HTR-8/SVneo (cell line): ENCODE measurements around the gene NFKB2.

Source experiments
- DNase-seq: peaks from one replicate; pipeline ENCODE4 v3.0.0; 2011; ENCODE audit warnings: low spot score, mixed read lengths; ENCODE audit not compliant: insufficient read length
- FAIRE-seq: peaks from 2 replicates; lab custom pipeline; 2011; peaks lifted over from hg19 to GRCh38; lab: Jason Lieb, UNC

NFKB2 gene

DNA sequence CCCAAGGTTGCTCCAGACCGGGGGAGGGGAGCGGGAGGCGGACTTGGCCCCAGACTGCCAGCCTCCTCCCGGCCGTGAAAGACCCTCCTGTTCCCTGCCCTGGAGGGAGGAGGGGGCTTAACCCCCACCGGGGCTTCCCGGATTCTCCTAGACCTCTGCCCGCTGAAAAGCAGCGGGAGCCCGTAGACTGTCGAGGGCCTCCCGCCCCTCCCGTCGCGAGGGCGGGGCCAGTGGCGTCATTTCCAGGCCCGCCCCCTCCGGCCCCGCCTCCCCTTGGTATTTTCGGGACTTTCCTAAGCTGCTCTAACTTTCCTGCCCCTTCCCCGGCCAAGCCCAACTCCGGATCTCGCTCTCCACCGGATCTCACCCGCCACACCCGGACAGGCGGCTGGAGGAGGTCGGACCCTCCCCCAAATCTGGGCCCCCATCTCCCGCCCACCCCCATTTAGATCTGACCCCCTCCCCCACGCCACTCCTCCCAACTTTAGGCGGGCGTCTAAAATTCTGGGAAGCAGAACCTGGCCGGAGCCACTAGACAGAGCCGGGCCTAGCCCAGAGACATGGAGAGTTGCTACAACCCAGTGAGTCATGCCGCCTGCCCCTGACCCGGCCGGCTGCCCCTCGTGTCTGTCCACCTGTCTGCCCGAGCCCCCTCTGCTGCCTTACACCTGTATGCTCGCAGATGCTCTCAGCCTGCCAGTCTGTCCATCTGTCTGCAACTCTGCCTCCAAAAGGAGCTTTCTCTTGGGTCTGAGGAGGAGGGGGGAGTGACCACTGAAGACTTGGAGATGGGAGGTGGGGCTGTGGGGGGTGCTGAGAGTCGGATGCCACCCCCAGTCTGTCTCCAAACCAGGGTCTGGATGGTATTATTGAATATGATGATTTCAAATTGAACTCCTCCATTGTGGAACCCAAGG is at the start of gene NFKB2:
NFKB2 (plus strand) TSS at position 306 of the 917 bp plus-strand sequence; CDS start at position 561, 255 bp downstream.
- FAIRE-seq: peak; percentile 72

GRCh38 chr10:102347236-102347828 is 48.2 kb upstream of the NFKB2 start:
- DNase-seq (peak; percentile 37), FAIRE-seq (no peak)

More for the DNA sequence above, at the start of gene NFKB2:
- DNase-seq: peak; percentile 89

- FAIRE-seq: peak; percentile 23
- peak; percentile 72 for DNase-seq
These were observed 43.3 kb upstream of the NFKB2 start for GRCh38 chr10:102352066-102352715.

GRCh38 chr10:102354451-102354850 is 41.1 kb upstream of the NFKB2 start:
- DNase-seq: no peak
- no peak for FAIRE-seq

DNA sequence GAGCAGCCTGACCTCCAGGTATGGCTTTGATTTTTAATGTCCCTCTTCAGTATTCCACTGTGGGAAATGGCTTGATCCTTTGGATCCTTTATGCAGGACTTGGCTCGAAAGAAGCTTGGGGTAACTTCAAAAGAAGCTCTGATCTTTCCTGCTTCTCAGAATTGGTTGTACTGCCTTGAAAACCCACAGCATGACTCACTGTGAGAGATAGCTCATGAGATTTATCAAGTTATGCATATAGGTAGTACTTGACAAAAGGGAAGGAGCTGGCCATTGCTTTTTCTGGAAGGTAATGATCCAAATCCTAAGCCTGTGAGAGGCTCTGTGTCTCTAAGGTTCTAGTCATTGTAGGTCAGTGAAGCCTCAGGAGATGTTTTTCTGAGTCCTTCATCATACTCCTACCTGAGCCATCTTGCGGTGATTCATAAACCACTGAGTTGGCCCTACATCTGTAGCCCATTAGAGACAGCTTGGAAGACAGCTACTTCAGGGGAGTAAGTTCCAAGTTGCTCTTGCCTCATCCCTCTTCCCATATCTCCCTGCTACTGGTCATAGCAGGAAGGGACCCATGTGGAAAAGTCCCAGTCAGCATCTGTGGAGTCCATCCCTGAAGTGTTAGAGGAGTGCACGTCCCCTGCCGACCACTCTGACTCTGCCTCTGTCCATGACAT is 36.7 kb upstream of the NFKB2 start:
- DNase-seq (no peak), FAIRE-seq (no peak)

GRCh38 chr10:102367441-102367840 is 28.1 kb upstream of the NFKB2 start:
- no peak for DNase-seq
- FAIRE-seq: no peak

DNA sequence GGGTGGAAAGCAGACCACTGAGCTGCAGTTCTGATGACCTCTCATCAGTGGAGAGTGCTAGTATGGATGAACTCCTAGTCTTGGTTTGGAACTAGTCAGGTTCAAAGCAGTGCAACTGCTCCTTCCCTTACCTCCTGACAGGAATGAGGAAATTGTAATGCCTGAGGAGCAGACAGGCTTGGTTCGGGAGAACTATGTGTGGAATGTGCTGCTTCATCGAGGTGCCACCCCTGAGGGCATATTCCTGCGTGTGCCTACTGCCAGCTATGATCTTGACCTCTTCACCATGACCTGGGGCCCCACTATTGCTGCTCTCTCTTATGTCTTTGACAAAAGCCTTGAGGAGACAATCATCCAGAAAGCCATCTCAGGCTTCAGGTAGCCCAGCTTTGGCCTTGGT is 27.4 kb upstream of the NFKB2 start:
- peak; percentile 23 for DNase-seq
- peak; percentile 65 for FAIRE-seq

GRCh38 chr10:102371295-102371694 is 24.2 kb upstream of the NFKB2 start:
- FAIRE-seq (no peak), DNase-seq (no peak)

DNA sequence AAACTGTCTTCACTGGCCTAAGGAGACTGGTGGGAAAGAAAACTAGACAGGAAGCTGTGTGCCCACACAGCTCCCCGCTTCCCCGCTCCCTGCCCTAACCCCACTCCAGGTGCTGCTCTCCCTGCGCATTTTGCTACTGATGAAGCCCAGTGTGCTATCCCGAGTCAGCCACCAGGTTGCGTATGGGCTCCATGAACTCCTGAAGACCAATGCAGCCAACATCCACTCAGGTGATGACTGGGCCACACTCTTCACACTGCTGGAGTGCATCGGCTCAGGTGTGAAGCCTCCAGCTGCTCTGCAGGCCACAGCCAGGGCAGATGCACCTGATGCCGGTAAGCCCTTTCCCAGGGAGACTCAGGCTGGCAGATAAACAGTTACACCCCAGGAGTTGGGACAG is 20.3 kb upstream of the NFKB2 start:
- FAIRE-seq (no peak), DNase-seq (no peak)

GRCh38 chr10:102375867-102376266 is 19.6 kb upstream of the NFKB2 start:
- FAIRE-seq (no peak), DNase-seq (no peak)

DNA sequence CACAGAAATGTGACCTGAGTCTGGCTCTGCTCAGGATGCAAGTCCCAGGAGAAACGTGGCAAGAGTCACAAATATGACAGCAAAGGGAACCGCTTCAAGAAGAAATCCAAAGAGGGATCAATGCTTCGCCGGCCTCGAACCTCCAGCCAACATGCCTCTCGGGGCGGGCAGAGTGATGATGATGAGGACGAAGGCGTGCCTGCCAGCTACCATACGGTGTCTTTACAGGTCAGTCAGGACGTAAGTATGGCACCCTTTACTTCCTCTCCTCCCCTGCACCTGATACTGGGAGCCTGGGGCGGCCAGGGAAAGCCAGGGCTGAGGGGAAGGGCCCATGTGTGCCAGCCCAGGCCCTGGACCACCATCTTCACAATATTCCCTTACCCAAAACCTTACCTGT is 18.6 kb upstream of the NFKB2 start:
- FAIRE-seq (no peak), DNase-seq (no peak)

GRCh38 chr10:102379383-102379782 is 16.1 kb upstream of the NFKB2 start:
- FAIRE-seq (no peak), DNase-seq (no peak)

DNA sequence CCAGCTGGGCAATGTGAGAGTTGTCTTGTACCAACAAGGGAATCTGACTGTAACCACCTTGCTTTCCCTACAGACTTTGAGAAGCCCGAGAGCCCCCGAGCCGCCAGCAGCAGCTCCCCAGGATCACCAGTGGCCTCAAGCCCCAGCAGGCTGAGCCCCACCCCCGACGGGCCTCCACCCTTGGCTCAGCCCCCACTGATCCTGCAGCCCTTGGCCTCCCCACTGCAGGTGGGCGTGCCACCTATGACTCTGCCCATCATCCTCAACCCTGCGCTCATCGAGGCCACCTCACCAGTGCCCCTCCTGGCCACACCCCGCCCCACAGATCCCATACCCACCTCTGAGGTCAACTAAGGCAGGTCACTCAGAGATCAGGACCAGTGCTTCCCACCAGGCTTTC is 13.5 kb upstream of the NFKB2 start:
- no peak for FAIRE-seq

DNA sequence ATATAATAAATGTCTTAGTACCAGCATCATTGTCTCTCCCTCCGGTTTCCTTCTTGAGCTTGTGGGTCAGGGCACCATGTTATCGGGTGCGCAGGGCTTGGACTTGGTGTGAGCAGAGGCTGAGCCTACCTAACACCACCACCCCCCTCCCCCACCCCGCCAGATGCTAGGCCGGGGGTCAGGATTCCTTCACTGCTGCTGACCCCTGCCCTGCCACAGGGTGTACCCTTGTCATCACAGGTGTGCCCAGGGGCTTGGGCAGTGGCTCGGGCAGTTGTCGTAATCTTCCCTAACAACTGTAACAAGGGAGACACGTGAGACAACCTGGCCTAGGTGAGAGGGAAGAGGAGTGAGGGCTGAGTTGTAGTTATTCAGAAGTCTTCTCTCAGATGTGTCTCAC is 12.6 kb upstream of the NFKB2 start:
- FAIRE-seq: no peak
- DNase-seq: no peak

More for the DNA sequence above, 13.5 kb upstream of the NFKB2 start:
- DNase-seq: no peak

DNA sequence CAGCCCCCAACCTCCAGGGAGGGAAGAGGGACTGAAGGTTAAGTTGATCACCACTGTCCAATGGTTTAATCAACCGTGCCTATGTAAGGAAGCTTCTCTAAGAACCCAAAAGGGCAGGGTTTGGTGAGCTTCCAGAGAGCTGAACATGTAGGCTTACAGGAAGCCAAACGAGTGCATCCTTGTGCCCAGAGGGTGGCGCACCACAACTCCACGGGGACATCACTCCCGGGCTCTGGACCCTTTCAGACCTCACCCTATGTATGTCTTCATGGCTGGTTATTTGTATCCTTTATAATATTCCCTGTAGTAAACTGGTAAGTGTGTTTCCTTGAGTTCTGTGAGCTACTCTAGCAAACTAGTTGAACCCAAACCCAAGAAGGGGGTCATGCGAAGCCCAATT is 11.5 kb upstream of the NFKB2 start:
- DNase-seq (no peak), FAIRE-seq (no peak)

DNA sequence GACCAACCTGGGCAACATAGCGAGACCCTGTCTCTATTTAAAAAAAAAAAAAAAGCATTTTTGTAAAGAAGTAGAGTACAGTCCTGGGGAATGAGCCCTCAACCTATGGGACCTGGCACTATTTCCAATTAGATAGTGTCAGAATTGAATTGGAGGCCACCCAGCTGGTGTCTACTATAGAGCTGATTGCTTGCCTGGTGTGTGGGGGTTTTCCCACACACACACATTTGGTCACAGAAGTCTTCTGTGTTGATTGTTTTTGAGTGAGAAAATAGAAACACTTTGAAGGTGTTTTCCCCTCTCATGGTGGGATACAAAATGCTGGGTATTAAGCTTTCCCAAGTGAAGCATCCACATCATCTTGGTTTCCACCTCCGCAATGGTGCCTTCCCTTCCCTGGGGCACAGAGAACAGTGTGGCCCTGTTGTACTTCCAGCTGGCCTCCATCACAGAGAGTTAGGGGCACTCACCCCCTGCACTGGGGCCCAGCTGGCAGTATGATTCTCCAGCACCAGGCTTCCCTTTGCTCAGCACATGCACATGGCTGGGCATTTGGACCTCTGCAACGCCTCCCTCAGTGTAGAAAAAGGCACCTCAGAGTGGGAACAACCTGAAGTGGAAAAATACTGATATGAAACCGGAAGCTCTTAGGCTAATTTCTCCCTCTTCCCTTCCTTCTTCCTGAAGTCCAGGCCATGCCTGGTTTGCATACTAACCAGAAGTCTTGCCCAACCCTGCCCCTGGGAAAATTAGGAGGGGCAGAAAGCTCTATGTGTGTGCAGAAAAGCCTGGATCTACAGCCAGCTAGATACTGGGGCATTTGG is 10.7 kb upstream of the NFKB2 start:
- no peak for DNase-seq

GRCh38 chr10:102389894-102390293 is 5.6 kb upstream of the NFKB2 start:
- DNase-seq: no peak
- FAIRE-seq: no peak

More for the DNA sequence above, 10.7 kb upstream of the NFKB2 start:
- no peak for FAIRE-seq

DNA sequence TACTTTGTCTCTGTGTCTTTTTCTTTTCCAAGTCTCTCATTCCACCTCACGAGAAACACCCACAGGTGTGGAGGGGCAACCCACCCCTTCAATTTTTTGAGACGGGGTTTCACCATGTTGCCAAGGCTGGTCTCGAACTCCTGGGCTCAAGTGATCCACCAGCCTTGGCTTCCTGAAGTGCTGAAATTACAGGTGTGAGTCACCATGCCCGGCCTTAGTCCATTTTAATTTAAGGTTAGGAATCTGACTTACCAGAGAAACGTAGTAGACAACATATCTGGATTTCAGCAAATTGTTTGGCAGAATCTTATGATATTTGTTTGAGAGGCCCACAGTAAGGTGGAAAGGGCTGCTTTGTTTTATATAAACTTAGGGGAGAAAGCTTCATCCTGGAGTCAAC is 3.2 kb upstream of the NFKB2 start:
- DNase-seq (no peak), FAIRE-seq (no peak)

GRCh38 chr10:102393411-102394078 is 2.0 kb upstream of the NFKB2 start:
- DNase-seq (no peak), FAIRE-seq (no peak)
